ENCODE measurements around the gene IRF8.

IRF8 gene

GRCh38 chr16:85897382-85897781 lies 1.6 kb upstream of the IRF8 start:
- TF ChIP-seq POLR2AphosphoS5 (IDR thresholded peaks at IDR 0.05; ENCODE audit: low read depth, low read length) (no peak), TAF1 (IDR thresholded peaks at IDR 0.05; ENCODE audit: borderline replicate concordance, insufficient read depth, low read length) (no peak), SIN3A (IDR thresholded peaks at IDR 0.05; ENCODE audit: borderline replicate concordance, insufficient read depth, low read length) (no peak), REST (IDR thresholded peaks at IDR 0.05; ENCODE audit: insufficient read depth in 1 of 2, low read depth in 2 of 2, low read length in 2 of 2) (no peak), FOXP2 (optimal IDR thresholded peaks at IDR 0.05; ENCODE audit: borderline replicate concordance, extremely low read depth, extremely low read length, insufficient read depth) (no peak)

GRCh38 chr16:85899444-85899843 lies 482 bp downstream of the IRF8 start:
- no peak for TF ChIP-seq TAF1 (IDR thresholded peaks at IDR 0.05; ENCODE audit: borderline replicate concordance, insufficient read depth, low read length)
- TF ChIP-seq REST (IDR thresholded peaks at IDR 0.05; ENCODE audit: insufficient read depth in 1 of 2, low read depth in 2 of 2, low read length in 2 of 2), result no peak
- no peak for TF ChIP-seq FOXP2 (optimal IDR thresholded peaks at IDR 0.05; ENCODE audit: borderline replicate concordance, extremely low read depth, extremely low read length, insufficient read depth)
- no peak for TF ChIP-seq POLR2AphosphoS5 (IDR thresholded peaks at IDR 0.05; ENCODE audit: low read depth, low read length)
- no peak for TF ChIP-seq SIN3A (IDR thresholded peaks at IDR 0.05; ENCODE audit: borderline replicate concordance, insufficient read depth, low read length)

- TF ChIP-seq POLR2AphosphoS5 (IDR thresholded peaks at IDR 0.05; ENCODE audit: low read depth, low read length) (no peak), FOXP2 (optimal IDR thresholded peaks at IDR 0.05; ENCODE audit: borderline replicate concordance, extremely low read depth, extremely low read length, insufficient read depth) (no peak), TAF1 (IDR thresholded peaks at IDR 0.05; ENCODE audit: borderline replicate concordance, insufficient read depth, low read length) (no peak), REST (IDR thresholded peaks at IDR 0.05; ENCODE audit: insufficient read depth in 1 of 2, low read depth in 2 of 2, low read length in 2 of 2) (no peak), SIN3A (IDR thresholded peaks at IDR 0.05; ENCODE audit: borderline replicate concordance, insufficient read depth, low read length) (no peak)
Measured at GRCh38 chr16:85900027-85900792, 1.2 kb downstream of the IRF8 start.

- no peak for TF ChIP-seq POLR2AphosphoS5 (IDR thresholded peaks at IDR 0.05; ENCODE audit: low read depth, low read length)
- TF ChIP-seq REST (IDR thresholded peaks at IDR 0.05; ENCODE audit: insufficient read depth in 1 of 2, low read depth in 2 of 2, low read length in 2 of 2), result no peak
- TF ChIP-seq TAF1 (IDR thresholded peaks at IDR 0.05; ENCODE audit: borderline replicate concordance, insufficient read depth, low read length), result no peak
- no peak for TF ChIP-seq FOXP2 (optimal IDR thresholded peaks at IDR 0.05; ENCODE audit: borderline replicate concordance, extremely low read depth, extremely low read length, insufficient read depth)
- no peak for TF ChIP-seq SIN3A (IDR thresholded peaks at IDR 0.05; ENCODE audit: borderline replicate concordance, insufficient read depth, low read length)
Measured at GRCh38 chr16:85901110-85901509, 2.1 kb downstream of the IRF8 start.
